Ecto neural progenitor cell (in vitro differentiated cells): ENCODE data around the gene ABHD15.

Experiments
- DNase-seq: peaks from one replicate; pipeline ENCODE4 v3.0.0-alpha.2; 2018; ENCODE audit warnings: low spot score

Gene ABHD15, protein sequence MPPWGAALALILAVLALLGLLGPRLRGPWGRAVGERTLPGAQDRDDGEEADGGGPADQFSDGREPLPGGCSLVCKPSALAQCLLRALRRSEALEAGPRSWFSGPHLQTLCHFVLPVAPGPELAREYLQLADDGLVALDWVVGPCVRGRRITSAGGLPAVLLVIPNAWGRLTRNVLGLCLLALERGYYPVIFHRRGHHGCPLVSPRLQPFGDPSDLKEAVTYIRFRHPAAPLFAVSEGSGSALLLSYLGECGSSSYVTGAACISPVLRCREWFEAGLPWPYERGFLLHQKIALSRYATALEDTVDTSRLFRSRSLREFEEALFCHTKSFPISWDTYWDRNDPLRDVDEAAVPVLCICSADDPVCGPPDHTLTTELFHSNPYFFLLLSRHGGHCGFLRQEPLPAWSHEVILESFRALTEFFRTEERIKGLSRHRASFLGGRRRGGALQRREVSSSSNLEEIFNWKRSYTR

GRCh38 chr17:29566473-29567303 is at the start of gene ABHD15:
Gene ABHD15 (minus strand): TSS chr17:29567037. CDS start chr17:29566966, 71 bp downstream.
- DNase-seq = peak; percentile 82

GRCh38 chr17:29615492-29616299 is 48.9 kb upstream of the ABHD15 start:
- peak; percentile 94 for DNase-seq

DNA sequence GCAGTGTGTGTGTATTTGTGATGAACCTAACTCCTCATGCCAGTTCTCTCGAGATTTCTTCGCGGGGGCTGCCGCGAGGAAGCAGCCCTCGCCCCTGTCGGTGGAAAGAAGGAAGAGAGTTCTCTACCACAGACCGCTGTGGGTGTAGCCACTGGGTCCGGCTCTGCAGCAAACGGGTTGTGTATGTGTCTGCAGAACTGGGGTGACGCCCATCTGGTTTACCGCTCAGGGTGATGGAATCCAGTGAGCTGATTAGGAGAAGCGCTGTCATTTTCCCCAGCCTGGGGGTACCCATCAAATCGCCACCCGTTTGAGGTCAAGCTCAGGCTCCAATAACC is 48.2 kb upstream of the ABHD15 start:
- no peak for DNase-seq

DNA sequence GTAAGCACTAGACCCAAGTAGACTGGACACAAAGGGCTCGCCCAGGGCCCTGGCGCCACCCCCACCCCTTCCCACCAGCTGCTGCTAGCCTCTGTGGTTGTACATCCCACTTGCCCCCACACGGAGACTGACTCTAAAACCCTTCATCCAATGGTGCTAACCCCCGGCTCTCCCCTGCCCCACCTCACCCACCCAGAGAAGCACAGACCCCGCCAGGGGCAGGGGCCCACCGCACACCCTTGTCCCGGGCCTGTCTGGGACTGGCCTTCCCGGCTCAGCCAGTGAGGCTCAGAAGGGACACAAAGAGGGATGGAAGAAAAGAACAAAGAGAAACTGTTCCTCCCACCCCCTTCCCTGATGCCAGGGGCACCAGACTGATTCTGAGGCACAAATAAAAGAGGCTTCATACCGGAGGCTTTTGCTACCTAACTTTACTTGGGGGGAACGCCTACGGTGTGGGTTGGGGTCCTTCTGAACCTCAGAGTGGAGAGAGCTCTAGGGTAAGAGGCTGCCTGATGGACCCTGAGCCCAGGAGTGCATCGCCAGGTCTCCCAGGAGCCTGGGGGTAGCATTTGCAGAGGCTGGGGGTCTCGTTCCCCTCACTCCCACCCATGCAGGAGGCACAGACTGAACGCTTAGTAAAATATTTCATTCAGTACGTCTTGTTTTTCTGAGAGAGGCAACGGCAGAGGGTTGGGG is 47.7 kb upstream of the ABHD15 start:
- peak; percentile 75 for DNase-seq

DNA sequence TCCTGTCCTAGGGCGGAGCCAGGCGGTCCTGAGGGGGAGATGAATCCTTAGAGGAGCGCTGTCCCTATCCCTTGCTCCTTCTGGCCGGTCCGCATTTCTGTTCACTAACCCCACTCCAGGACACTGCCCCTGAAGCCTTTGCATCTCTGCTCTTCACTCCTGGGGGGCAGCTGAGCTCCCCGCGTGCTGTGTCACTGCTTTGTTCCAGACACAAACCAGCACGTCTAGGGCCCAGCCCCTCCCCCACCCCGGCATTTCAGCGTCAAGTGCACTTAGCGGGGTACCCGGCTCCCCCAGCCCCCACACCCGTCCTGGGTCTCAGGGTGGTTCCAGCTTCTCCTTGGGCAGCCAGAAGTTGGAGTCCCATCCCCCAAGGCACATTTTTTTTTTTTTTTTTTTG is 47.0 kb upstream of the ABHD15 start:
- DNase-seq = no peak

- peak; percentile 100 for DNase-seq
Measured at GRCh38 chr17:29613352-29613837, 46.6 kb upstream of the ABHD15 start.

DNA sequence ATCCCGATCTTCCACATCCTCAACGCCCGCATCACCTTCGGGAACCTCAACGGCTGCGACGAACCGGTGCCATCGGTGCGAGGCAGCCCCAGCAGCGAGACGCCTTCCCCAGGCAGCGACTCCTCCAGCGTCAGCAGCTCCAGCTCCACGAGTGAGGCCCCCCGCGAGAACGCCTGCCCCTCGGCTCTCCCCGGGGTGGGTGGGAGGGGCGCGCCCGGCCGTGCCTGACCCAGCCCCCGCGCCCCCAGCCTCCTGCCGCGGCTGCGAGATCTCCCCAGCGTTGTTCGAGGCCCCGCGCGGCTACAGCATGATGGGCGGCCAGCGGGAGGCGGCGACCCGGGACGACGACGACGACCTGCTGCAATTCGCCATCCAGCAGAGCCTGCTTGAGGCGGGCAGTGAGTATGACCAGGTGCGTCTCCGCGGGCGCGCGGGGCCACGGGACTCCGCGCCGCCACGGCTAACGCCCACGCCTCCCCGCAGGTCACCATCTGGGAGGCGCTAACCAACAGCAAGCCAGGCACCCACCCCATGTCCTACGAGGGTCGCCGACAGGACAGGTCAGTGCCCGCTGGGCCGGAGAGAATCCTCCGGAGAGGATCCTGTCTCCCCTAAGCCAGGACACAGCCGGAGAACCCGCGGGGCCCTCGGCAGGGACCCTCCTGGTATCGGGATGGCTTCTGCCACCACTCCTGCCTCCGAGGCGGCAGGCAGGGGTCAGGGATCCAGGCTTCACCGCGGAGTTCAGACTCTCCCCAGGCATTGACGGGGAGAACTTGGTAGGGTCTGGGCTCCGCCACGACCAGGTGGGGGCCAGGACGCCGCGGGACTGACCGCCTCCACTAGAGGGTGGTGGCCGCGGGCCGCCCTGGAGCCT is 45.8 kb upstream of the ABHD15 start:
- DNase-seq = peak; percentile 52

DNA sequence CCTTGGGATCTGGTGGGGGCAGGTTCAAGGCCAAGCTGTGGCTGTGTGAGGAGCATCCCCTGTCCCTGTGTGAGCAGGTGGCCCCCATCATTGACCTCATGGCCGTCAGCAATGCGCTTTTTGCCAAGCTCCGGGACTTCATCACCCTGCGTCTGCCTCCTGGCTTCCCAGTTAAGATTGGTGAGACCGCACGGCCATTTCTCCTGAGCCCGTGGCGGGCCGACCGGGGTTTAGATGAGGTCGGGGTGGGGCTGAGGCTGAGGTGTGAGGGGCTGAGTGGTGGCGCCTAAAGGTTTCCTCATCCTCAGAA is 45.2 kb upstream of the ABHD15 start:
- no peak for DNase-seq

DNA sequence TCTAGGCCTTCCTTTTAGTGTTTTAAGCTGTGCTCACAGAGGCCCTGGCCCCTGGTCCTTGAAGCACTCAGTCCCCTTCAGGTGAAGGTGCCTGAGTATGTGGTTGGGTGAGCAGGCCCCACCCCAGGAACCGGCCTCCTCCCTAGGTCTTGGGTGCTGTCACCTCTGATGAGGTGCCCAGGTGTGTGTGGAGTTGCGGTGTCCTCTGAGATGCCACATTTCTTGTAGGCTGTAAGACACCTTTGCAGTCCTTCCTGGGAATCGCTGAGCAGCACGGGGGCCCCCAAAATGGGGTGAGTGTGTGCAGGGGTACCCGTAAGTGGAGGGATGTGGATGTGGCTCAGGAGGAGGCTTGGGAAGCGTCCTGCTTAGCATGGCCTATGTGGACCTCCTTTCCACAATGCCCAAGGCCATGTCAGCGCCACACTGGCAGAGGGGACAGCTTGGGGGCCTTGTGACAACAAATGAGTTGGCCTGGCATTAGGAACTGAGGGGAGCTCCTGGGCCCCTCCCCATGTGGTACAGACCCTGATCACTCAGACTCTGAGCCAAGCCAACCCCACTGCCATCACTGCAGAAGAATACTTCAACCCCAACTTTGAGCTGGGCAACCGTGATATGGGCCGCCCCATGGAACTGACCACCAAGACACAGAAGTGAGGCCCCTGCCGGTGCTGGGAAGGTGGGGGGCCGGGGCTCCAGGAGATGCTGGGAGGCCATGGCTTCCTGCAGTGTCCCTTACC is 44.7 kb upstream of the ABHD15 start:
- DNase-seq = no peak

GRCh38 chr17:29610395-29610794 is 43.6 kb upstream of the ABHD15 start:
- no peak for DNase-seq

- DNase-seq = no peak
Measured at GRCh38 chr17:29608986-29609385, 42.1 kb upstream of the ABHD15 start.

GRCh38 chr17:29607557-29608195 is 40.8 kb upstream of the ABHD15 start:
- no peak for DNase-seq

DNA sequence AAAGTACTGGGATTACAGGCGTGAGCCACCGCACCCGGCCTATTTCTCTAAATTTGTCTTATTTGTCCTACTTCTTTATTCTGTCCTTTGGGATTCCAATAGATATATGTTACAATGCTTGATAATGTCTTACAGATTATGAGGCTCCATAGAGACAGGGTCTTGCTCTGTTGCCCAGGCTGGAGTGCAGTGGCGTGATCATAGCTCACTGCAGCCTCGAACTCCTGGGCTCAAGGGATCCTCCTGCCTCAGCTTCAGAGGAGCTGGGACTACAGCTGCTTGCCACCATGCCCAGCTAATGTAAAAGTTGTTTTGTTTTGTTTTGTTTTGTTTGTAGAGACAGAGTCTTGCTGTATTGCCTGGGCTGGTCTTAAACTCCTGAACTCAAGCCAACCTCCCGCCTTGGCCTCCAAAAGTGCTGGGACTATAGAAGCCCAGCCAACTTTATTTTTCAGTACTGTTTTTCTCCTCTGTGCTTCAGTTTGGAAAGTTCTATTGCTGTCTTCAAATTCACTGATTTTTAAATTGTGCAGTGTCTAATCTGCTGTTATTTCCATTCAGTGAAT is 36.4 kb upstream of the ABHD15 start:
- no peak for DNase-seq

GRCh38 chr17:29597361-29598172 is 30.7 kb upstream of the ABHD15 start:
- DNase-seq = peak; percentile 71

DNA sequence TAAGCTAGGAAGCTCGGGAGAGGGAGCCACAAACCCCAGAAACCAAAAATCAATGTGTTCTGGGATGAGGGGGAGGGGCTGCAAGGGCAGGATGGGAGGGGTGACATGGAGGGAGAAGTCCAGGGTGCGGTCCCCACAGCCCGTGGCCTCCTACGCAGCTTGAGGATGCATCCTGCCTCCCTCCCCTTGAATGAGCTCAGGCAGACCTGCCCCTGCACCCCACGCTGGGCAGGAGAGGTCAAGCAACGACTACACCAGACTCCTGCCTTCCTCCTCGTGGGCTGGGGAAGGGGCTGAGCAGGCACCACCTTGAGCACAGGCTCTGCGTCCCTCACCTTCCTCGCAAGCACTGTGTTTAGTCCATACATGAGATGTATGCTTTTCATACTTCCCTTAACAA is 30.0 kb upstream of the ABHD15 start:
- DNase-seq = peak; percentile 55

DNA sequence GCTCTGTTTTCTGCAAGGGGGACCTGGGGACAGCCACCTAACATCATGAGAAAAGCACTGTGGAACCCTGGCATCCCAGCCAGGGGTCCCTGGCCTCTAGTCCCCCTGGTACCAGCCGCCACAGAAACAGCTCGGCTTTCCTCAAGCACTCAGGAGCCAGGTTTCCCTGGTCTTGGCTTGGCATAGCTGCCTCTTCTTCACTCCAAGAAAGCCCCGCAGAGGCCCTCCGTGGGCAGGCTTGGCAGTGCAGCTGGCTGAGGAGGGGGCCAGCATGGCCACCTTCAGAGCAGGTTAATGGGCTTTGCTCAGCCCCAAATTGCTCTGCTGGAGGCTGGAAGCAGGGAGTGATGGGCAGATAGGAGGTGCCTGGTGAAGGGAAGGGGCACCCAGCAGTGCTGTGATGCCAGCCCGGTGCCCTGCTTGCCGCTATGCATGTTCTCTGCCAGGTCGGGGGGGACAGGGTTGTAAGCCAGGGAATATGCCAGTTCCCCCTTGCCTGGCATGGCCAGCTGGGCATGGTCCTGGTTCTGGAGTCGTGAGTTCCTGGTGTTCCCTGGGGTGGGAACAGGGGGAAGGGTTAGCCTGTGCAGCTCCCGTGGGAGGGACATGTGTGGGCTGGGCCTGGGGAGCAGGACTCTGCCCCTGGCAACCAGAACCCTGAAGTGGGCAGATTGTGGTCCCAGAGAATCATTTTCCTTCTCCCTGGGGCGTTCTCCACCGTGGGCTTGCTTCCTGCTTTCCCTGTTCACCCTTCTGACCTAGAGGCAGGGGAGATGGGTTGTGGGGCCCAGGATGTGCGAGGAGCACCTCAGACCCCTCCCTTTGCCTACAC is 29.3 kb upstream of the ABHD15 start:
- peak; percentile 50 for DNase-seq
